Stomach (tissue), 9 donors: ENCODE results near the gene PEX13. TPM values are rescaled to one million over a fixed set of nuclear protein-coding genes. Genes with fewer than 3 reads are reported as not detected.
"Not testable (repeated sequence)": the region's sequence is repeated elsewhere in the genome, so short reads cannot be mapped to it uniquely, and the experiment has no call there.

Experiments used
- DNase-seq, 2 donors: peaks; one replicate each; pipeline versions ENCODE4 v3.0.0 to v3.0.0-alpha.2; 2013 to 2019
- H3K27ac ChIP-seq, 5 donors: fragments of 200-600 bp in 4 of 5; sonication (generic) in 4 of 5; one replicate each; pipeline ENCODE4 v1.5.1; 2013 to 2019; ENCODE audit warnings: mild to moderate bottlenecking in 1 of 5, moderate library complexity in 1 of 5
- H3K27me3 ChIP-seq, 3 donors: fragments of 200-600 bp; sonication (generic); one replicate each; pipeline ENCODE4 v1.5.1; 2017 to 2019; ENCODE audit warnings: mixed run types in 1 of 3
- H3K36me3 ChIP-seq, 4 donors: fragments of 200-600 bp; sonication (generic); 1 replicate in 3 of 4; 2 replicates in 1 of 4; pipeline ENCODE4 v1.5.1; 2016 to 2019
- H3K4me1 ChIP-seq, 4 donors: fragments of 200-600 bp; sonication (generic); one replicate each; pipeline ENCODE4 v1.5.1; 2016 to 2019
- H3K4me3 ChIP-seq, 4 donors: fragments of 200-600 bp; sonication (generic) in 3 of 4; one replicate each; pipeline ENCODE4 v1.5.1; 2016 to 2019; ENCODE audit warnings: mild to moderate bottlenecking in 1 of 4
- H3K9me3 ChIP-seq, 4 donors: fragments of 200-600 bp; sonication (generic); one replicate each; pipeline ENCODE4 v1.5.1; 2016 to 2019
- CTCF ChIP-seq, 7 experiments: fragments of 450-650 bp in 4 of 7; fragments of 200-600 bp in 3 of 7; sonication (generic) in 3 of 7; IDR thresholded peaks; one replicate each; pipeline ENCODE4 v1.5.1; 2016 to 2019; ENCODE audit warnings: antibody characterized with exemption in 7 of 7, control low read depth in 2 of 7, mild to moderate bottlenecking in 1 of 7
- EP300 ChIP-seq: sonication (generic); formaldehyde crosslinking; IDR thresholded peaks from one replicate; pipeline ENCODE4 v1.6.1; 2017; ENCODE audit warnings: antibody characterized with exemption
- POLR2A ChIP-seq, 4 donors: fragments of 450-650 bp; IDR thresholded peaks; one replicate each; pipeline ENCODE4 v1.6.1; 2016; ENCODE audit warnings: antibody characterized with exemption in 4 of 4, control low read depth in 2 of 4, mild to moderate bottlenecking in 1 of 4, moderate library complexity in 1 of 4
- POLR2AphosphoS5 ChIP-seq, 3 donors: sonication (generic); formaldehyde crosslinking; IDR thresholded peaks; one replicate each; pipeline ENCODE4 v1.6.1; 2016; ENCODE audit warnings: antibody characterized with exemption in 3 of 3
- WGBS, 5 donors: extraction: QIAGEN DNeasy Blood & Tissue Kit in 3 of 5; methylation state at CpG; one replicate each; pipeline versions ENCODE4 v1.1.5 to v1.1.7; 2013 to 2018; 5-methylcytosine and 5-hydroxymethylcytosine counted together
- intact Hi-C: fragments of 100-400 bp; cut with DNase I; formaldehyde crosslinking; loops from one replicate; pipeline ENCODE4 v1.15.1; 2023; ENCODE audit warnings: low total_unique reads
- polyA plus RNA-seq, 3 donors: library from polyadenylated mRNA; stranded (reverse); fragments of 200-250 nt; gene quantifications; one replicate each; pipeline ENCODE4 v1.2.3, GENCODE V29; 2013
- total RNA-seq, 5 donors: library from RNA; depleted of rRNA; stranded (reverse); fragments of >200 nt; gene quantifications; one replicate each; pipeline versions ENCODE4 v1.1.0 to v1.2.3, GENCODE V29; 2014 to 2016
- donor health status: healthy with polysubstance abuse.
- donor health status: Bipolar disorder and iron deficiency.
- donor health status: healthy.

PEX13 gene
- total and polyA plus RNA-seq, 8 donors, result 7.9 to 56.0 (median 14.0) TPM

- Histone ChIP-seq H3K4me3 (no peak overlapping the region), H3K9me3 (no peaks in the 10 kb centered on the region), H3K36me3 (peaks cover 0 to 9% (median 0%) of the 10 kb centered on the region in 4 donors), H3K27me3 (no peaks in the 10 kb centered on the region), H3K27ac (peak overlapping the region in 1 of 5 donors; percentile 8), H3K4me1 (peaks cover 3 to 28% (median 14%) of the 10 kb centered on the region in 4 donors)
- no peak for DNase-seq
- intact Hi-C loops, result no loop called here
- TF ChIP-seq CTCF (IDR thresholded peaks at IDR 0.05) (no peak), POLR2A (IDR thresholded peaks at IDR 0.05) (no peak), POLR2AphosphoS5 (IDR thresholded peaks at IDR 0.05) (no peak), EP300 (no peak)
- 75 to 93% (median 85%) methylated on average over 1 of the region's 1 CpG for WGBS, 5 donors
These were observed 5.8 kb upstream of the PEX13 start for GRCh38 chr2:61011678-61012077.

- intact Hi-C loops, DNase-seq, H3K27me3 ChIP-seq, H3K4me3 ChIP-seq, H3K9me3 ChIP-seq, H3K36me3 ChIP-seq: not testable (repeated sequence)
- Histone ChIP-seq H3K27ac (peak overlapping the region in 1 of 5 donors; percentile 8), H3K4me1 (peaks cover 3 to 28% (median 14%) of the 10 kb centered on the region in 4 donors)
- 74 to 88% (median 82%) methylated on average over 2 of the region's 2 CpGs for WGBS, 5 donors
These were observed 5.2 kb upstream of the PEX13 start for GRCh38 chr2:61012303-61012702.

- no peak for DNase-seq
- intact Hi-C loops, result no loop called here
- H3K36me3 ChIP-seq, result peaks cover 0 to 5% (median 0%) of the 10 kb centered on the region in 4 donors
- 50 to 72% (median 55%) methylated on average over 3 of the region's 3 CpGs for WGBS, 5 donors
- no peaks in the 10 kb centered on the region for H3K27me3 ChIP-seq
- TF ChIP-seq POLR2A (IDR thresholded peaks at IDR 0.05) (no peak), POLR2AphosphoS5 (IDR thresholded peaks at IDR 0.05) (no peak), CTCF (IDR thresholded peaks at IDR 0.05) (no peak), EP300 (no peak)
- no peak overlapping the region for H3K27ac ChIP-seq
- H3K4me3 ChIP-seq, result no peak overlapping the region
- peaks cover 3 to 29% (median 14%) of the 10 kb centered on the region in 4 donors for H3K4me1 ChIP-seq
- H3K9me3 ChIP-seq, result no peaks in the 10 kb centered on the region
These were observed 4.1 kb upstream of the PEX13 start for GRCh38 chr2:61013382-61013781.

GRCh38 chr2:61014763-61015162, 2.8 kb upstream of the PEX13 start:
- Histone ChIP-seq H3K9me3 (no peaks in the 10 kb centered on the region), H3K4me1 (peaks cover 4 to 43% (median 27%) of the 10 kb centered on the region in 4 donors), H3K27me3 (no peaks in the 10 kb centered on the region), H3K4me3 (no peak overlapping the region), H3K36me3 (peaks cover 0 to 3% (median 0%) of the 10 kb centered on the region in 4 donors), H3K27ac (peak overlapping the region; percentile 9 to 94 (median 91))
- 44 to 60% (median 51%) methylated on average over 3 of the region's 3 CpGs for WGBS, 5 donors
- intact Hi-C loops, result no loop called here
- DNase-seq, result no peak
- TF ChIP-seq CTCF (IDR thresholded peaks at IDR 0.05) (no peak), POLR2AphosphoS5 (IDR thresholded peaks at IDR 0.05) (no peak), POLR2A (IDR thresholded peaks at IDR 0.05) (no peak), EP300 (no peak)

GRCh38 chr2:61015976-61016375, 1.5 kb upstream of the PEX13 start:
- 12 to 29% (median 17%) methylated on average over 2 of the region's 2 CpGs for WGBS, 5 donors
- H3K4me3 ChIP-seq, result peak overlapping the region in 3 of 4 donors; percentile 92 to 96 (median 94)
- TF ChIP-seq POLR2AphosphoS5 (IDR thresholded peaks at IDR 0.05) (peak in 1 of 3 donors; percentile 41), POLR2A (IDR thresholded peaks at IDR 0.05) (no peak)
- peak overlapping the region in 4 of 5 donors; percentile 91 to 94 (median 93) for H3K27ac ChIP-seq
- H3K27me3 ChIP-seq, result no peaks in the 10 kb centered on the region
- intact Hi-C loops, result no loop called here
- peaks cover 0 to 4% (median under 1%) of the 10 kb centered on the region in 4 donors for H3K36me3 ChIP-seq
- H3K9me3 ChIP-seq, result no peaks in the 10 kb centered on the region
- H3K4me1 ChIP-seq, result peaks cover 7 to 55% (median 34%) of the 10 kb centered on the region in 4 donors
- DNase-seq, result peak in 1 of 2 donors; percentile 73
